ENCODE data around the gene LEMD1. TPM values are rescaled to one million over a fixed set of nuclear protein-coding genes. Genes with fewer than 3 reads are reported as not detected.
"Not testable (repeated sequence)": the region's sequence is repeated elsewhere in the genome, so short reads cannot be mapped to it uniquely, and the experiment has no call there.

The LEMD1 gene
- polyA plus RNA-seq, 2 donors, result 0.78 to 0.81 TPM

- H3K27ac ChIP-seq (ENCODE audit: low read depth in 2 of 2, low read length in 1 of 2), result no peak overlapping the region
Measured at GRCh38 chr1:205365945-205366463, 55.9 kb downstream of the LEMD1 start.

GRCh38 chr1:205365086-205365485 is 56.8 kb downstream of the LEMD1 start:
- H3K4me3 ChIP-seq (ENCODE audit: low read depth in 1 of 2, low read length in 2 of 2); H3K27ac ChIP-seq (ENCODE audit: low read depth in 2 of 2, low read length in 1 of 2); H3K9me3 ChIP-seq (ENCODE audit: control insufficient read depth in 2 of 2, insufficient read depth in 1 of 2, low read depth in 1 of 2, low read length in 1 of 2); H3K4me1 ChIP-seq (ENCODE audit: control insufficient read depth in 2 of 2, insufficient read depth in 2 of 2, low read length in 1 of 2); H3K27me3 ChIP-seq (ENCODE audit: control insufficient read depth in 1 of 2, insufficient read depth in 2 of 2, low read length in 2 of 2); H3K36me3 ChIP-seq (ENCODE audit: control insufficient read depth in 2 of 2, insufficient read depth in 2 of 2, low read length in 1 of 2): not testable (repeated sequence)
- WGBS, 2 donors, result 88 to 90% methylated on average over 8 of the region's 8 CpGs

More at GRCh38 chr1:205365945-205366463, 55.9 kb downstream of the LEMD1 start:
- Histone ChIP-seq H3K9me3 (ENCODE audit: control insufficient read depth in 2 of 2, insufficient read depth in 1 of 2, low read depth in 1 of 2, low read length in 1 of 2) (no peaks in the 10 kb centered on the region), H3K27me3 (ENCODE audit: control insufficient read depth in 1 of 2, insufficient read depth in 2 of 2, low read length in 2 of 2) (no peaks in the 10 kb centered on the region), H3K4me1 (ENCODE audit: control insufficient read depth in 2 of 2, insufficient read depth in 2 of 2, low read length in 1 of 2) (no peaks in the 10 kb centered on the region), H3K4me3 (ENCODE audit: low read depth in 1 of 2, low read length in 2 of 2) (no peak overlapping the region), H3K36me3 (ENCODE audit: control insufficient read depth in 2 of 2, insufficient read depth in 2 of 2, low read length in 1 of 2) (no peaks in the 10 kb centered on the region)
- WGBS, 2 donors, result 40 to 41% methylated on average over 8 of the region's 8 CpGs

GRCh38 chr1:205360891-205361290 is 61.0 kb downstream of the LEMD1 start:
- 78 to 81% methylated on average over 4 of the region's 4 CpGs for WGBS, 2 donors
- Histone ChIP-seq H3K9me3 (ENCODE audit: control insufficient read depth in 2 of 2, insufficient read depth in 1 of 2, low read depth in 1 of 2, low read length in 1 of 2) (no peaks in the 10 kb centered on the region), H3K4me1 (ENCODE audit: control insufficient read depth in 2 of 2, insufficient read depth in 2 of 2, low read length in 1 of 2) (peaks cover 0 to 4% of the 10 kb centered on the region in 2 donors), H3K27ac (ENCODE audit: low read depth in 2 of 2, low read length in 1 of 2) (no peak overlapping the region), H3K27me3 (ENCODE audit: control insufficient read depth in 1 of 2, insufficient read depth in 2 of 2, low read length in 2 of 2) (no peaks in the 10 kb centered on the region), H3K4me3 (ENCODE audit: low read depth in 1 of 2, low read length in 2 of 2) (no peak overlapping the region), H3K36me3 (ENCODE audit: control insufficient read depth in 2 of 2, insufficient read depth in 2 of 2, low read length in 1 of 2) (no peaks in the 10 kb centered on the region)

- peaks cover 0 to 4% of the 10 kb centered on the region in 2 donors for H3K4me1 ChIP-seq (ENCODE audit: control insufficient read depth in 2 of 2, insufficient read depth in 2 of 2, low read length in 1 of 2)
- no peak overlapping the region for H3K27ac ChIP-seq (ENCODE audit: low read depth in 2 of 2, low read length in 1 of 2)
- no peaks in the 10 kb centered on the region for H3K36me3 ChIP-seq (ENCODE audit: control insufficient read depth in 2 of 2, insufficient read depth in 2 of 2, low read length in 1 of 2)
- H3K4me3 ChIP-seq (ENCODE audit: low read depth in 1 of 2, low read length in 2 of 2), result no peak overlapping the region
- no peaks in the 10 kb centered on the region for H3K9me3 ChIP-seq (ENCODE audit: control insufficient read depth in 2 of 2, insufficient read depth in 1 of 2, low read depth in 1 of 2, low read length in 1 of 2)
- no peaks in the 10 kb centered on the region for H3K27me3 ChIP-seq (ENCODE audit: control insufficient read depth in 1 of 2, insufficient read depth in 2 of 2, low read length in 2 of 2)
- 56 to 65% methylated on average over 11 of the region's 11 CpGs for WGBS, 2 donors
Measured at GRCh38 chr1:205359771-205360565, 61.9 kb downstream of the LEMD1 start.

- Histone ChIP-seq H3K27me3 (ENCODE audit: control insufficient read depth in 1 of 2, insufficient read depth in 2 of 2, low read length in 2 of 2) (no peaks in the 10 kb centered on the region), H3K4me3 (ENCODE audit: low read depth in 1 of 2, low read length in 2 of 2) (no peak overlapping the region), H3K9me3 (ENCODE audit: control insufficient read depth in 2 of 2, insufficient read depth in 1 of 2, low read depth in 1 of 2, low read length in 1 of 2) (no peaks in the 10 kb centered on the region), H3K27ac (ENCODE audit: low read depth in 2 of 2, low read length in 1 of 2) (no peak overlapping the region), H3K4me1 (ENCODE audit: control insufficient read depth in 2 of 2, insufficient read depth in 2 of 2, low read length in 1 of 2) (peaks cover 0 to 4% of the 10 kb centered on the region in 2 donors), H3K36me3 (ENCODE audit: control insufficient read depth in 2 of 2, insufficient read depth in 2 of 2, low read length in 1 of 2) (no peaks in the 10 kb centered on the region)
Measured at GRCh38 chr1:205358579-205358978, 63.3 kb downstream of the LEMD1 start.

- Histone ChIP-seq H3K27me3 (ENCODE audit: control insufficient read depth in 1 of 2, insufficient read depth in 2 of 2, low read length in 2 of 2) (no peaks in the 10 kb centered on the region), H3K36me3 (ENCODE audit: control insufficient read depth in 2 of 2, insufficient read depth in 2 of 2, low read length in 1 of 2) (no peaks in the 10 kb centered on the region), H3K4me3 (ENCODE audit: low read depth in 1 of 2, low read length in 2 of 2) (no peak overlapping the region), H3K4me1 (ENCODE audit: control insufficient read depth in 2 of 2, insufficient read depth in 2 of 2, low read length in 1 of 2) (peaks cover 0 to 7% of the 10 kb centered on the region in 2 donors), H3K27ac (ENCODE audit: low read depth in 2 of 2, low read length in 1 of 2) (no peak overlapping the region), H3K9me3 (ENCODE audit: control insufficient read depth in 2 of 2, insufficient read depth in 1 of 2, low read depth in 1 of 2, low read length in 1 of 2) (no peaks in the 10 kb centered on the region)
- 60 to 74% methylated on average over 3 of the region's 3 CpGs for WGBS, 2 donors
Measured at GRCh38 chr1:205357567-205357966, 64.3 kb downstream of the LEMD1 start.

GRCh38 chr1:205356440-205357139 is 65.3 kb downstream of the LEMD1 start, which contains the start of gene KLHDC8A:
KLHDC8A (minus strand) TSS chr1:205356922; CDS start chr1:205343604, 13,318 bp downstream.
- H3K36me3 ChIP-seq (ENCODE audit: control insufficient read depth in 2 of 2, insufficient read depth in 2 of 2, low read length in 1 of 2), result no peaks in the 10 kb centered on the region
- H3K4me3 ChIP-seq (ENCODE audit: low read depth in 1 of 2, low read length in 2 of 2), result no peak within 1 kb of the TSS
- no peaks in the 10 kb centered on the region for H3K9me3 ChIP-seq (ENCODE audit: control insufficient read depth in 2 of 2, insufficient read depth in 1 of 2, low read depth in 1 of 2, low read length in 1 of 2)
- H3K27ac ChIP-seq (ENCODE audit: low read depth in 2 of 2, low read length in 1 of 2), result peak within 1 kb of the TSS in 1 of 2 donors; percentile 44
- H3K4me1 ChIP-seq (ENCODE audit: control insufficient read depth in 2 of 2, insufficient read depth in 2 of 2, low read length in 1 of 2), result peaks cover 0 to 14% of the 10 kb centered on the region in 2 donors
- 28 to 42% methylated on average over 20 of the region's 20 CpGs for WGBS, 2 donors
- H3K27me3 ChIP-seq (ENCODE audit: control insufficient read depth in 1 of 2, insufficient read depth in 2 of 2, low read length in 2 of 2), result no peaks in the 10 kb centered on the region

GRCh38 chr1:205355075-205355453 is 66.8 kb downstream of the LEMD1 start:
- peak overlapping the region; percentile 5 to 84 for H3K27ac ChIP-seq (ENCODE audit: low read depth in 2 of 2, low read length in 1 of 2)
- H3K36me3 ChIP-seq (ENCODE audit: control insufficient read depth in 2 of 2, insufficient read depth in 2 of 2, low read length in 1 of 2), result no peaks in the 10 kb centered on the region
- no peaks in the 10 kb centered on the region for H3K9me3 ChIP-seq (ENCODE audit: control insufficient read depth in 2 of 2, insufficient read depth in 1 of 2, low read depth in 1 of 2, low read length in 1 of 2)
- WGBS, 2 donors, result 44 to 52% methylated on average over 3 of the region's 3 CpGs
- H3K4me3 ChIP-seq (ENCODE audit: low read depth in 1 of 2, low read length in 2 of 2), result no peak overlapping the region
- H3K4me1 ChIP-seq (ENCODE audit: control insufficient read depth in 2 of 2, insufficient read depth in 2 of 2, low read length in 1 of 2), result peaks cover 0 to 14% of the 10 kb centered on the region in 2 donors
- no peaks in the 10 kb centered on the region for H3K27me3 ChIP-seq (ENCODE audit: control insufficient read depth in 1 of 2, insufficient read depth in 2 of 2, low read length in 2 of 2)

- no peaks in the 10 kb centered on the region for H3K27me3 ChIP-seq (ENCODE audit: control insufficient read depth in 1 of 2, insufficient read depth in 2 of 2, low read length in 2 of 2)
Measured at GRCh38 chr1:205354259-205355074, 67.4 kb downstream of the LEMD1 start.

More at GRCh38 chr1:205354259-205355074, 67.4 kb downstream of the LEMD1 start:
- peak overlapping the region; percentile 56 to 84 for H3K27ac ChIP-seq (ENCODE audit: low read depth in 2 of 2, low read length in 1 of 2)
- no peaks in the 10 kb centered on the region for H3K36me3 ChIP-seq (ENCODE audit: control insufficient read depth in 2 of 2, insufficient read depth in 2 of 2, low read length in 1 of 2)
- no peaks in the 10 kb centered on the region for H3K9me3 ChIP-seq (ENCODE audit: control insufficient read depth in 2 of 2, insufficient read depth in 1 of 2, low read depth in 1 of 2, low read length in 1 of 2)
- 16 to 28% methylated on average over 5 of the region's 5 CpGs for WGBS, 2 donors
- H3K4me3 ChIP-seq (ENCODE audit: low read depth in 1 of 2, low read length in 2 of 2), result no peak overlapping the region
- peaks cover 0 to 14% of the 10 kb centered on the region in 2 donors for H3K4me1 ChIP-seq (ENCODE audit: control insufficient read depth in 2 of 2, insufficient read depth in 2 of 2, low read length in 1 of 2)

Measured in esophagus (tissue), 2 donors.